Stimulated activated CD4-positive, alpha-beta T cell treated with anti-CD3 and anti-CD28 coated beads, TNF-alpha, amount 100 ng/mL, for 1 hour (primary cell): ENCODE measurements around the gene ILK.
A peak's percentile ranks its signal among the peaks of the same experiment; 100 is the strongest.

ENCODE experiments used
- DNase-seq, 3 donors: peaks; one replicate each; pipeline ENCODE4 v3.0.0-alpha.2; 2020; ENCODE audit warnings: low read depth in 3 of 3, low spot score in 1 of 3

ILK gene

DNA sequence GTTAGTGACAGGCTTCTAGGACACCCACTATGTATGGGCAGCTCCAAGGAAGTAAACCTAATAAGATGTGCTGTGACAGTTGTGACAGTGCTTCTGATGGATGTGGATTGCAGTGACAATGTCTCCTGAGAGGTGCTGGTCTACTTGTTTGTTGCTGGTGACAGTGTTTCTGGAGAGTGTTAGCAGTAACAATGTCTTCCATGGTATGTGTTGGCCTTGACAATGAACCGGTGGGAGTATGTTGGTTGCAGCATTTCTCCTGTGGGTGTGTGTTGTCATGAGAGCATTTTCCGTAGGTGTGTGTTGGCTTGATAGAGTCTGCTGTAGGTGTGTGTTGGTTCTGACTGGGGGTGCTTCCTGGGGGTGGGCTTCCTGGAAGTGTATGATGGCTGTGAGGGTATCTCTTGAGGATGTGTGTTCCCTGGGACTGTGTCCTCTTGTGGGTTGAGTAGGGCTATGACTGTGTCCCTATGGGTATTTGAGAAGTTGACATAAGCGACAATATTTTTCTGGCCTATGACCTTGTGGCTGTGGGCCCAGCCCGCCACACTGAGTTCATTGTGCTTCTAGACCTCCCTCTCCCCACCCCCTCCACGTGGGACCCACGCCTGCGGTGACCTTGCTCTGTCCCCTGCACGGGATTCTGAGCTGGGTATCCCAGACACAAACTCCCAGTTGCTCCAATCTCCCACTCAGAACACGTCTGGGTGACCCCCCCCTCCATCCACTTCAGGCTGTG is 50.9 kb downstream of the ILK start:
- no peak for DNase-seq

DNA sequence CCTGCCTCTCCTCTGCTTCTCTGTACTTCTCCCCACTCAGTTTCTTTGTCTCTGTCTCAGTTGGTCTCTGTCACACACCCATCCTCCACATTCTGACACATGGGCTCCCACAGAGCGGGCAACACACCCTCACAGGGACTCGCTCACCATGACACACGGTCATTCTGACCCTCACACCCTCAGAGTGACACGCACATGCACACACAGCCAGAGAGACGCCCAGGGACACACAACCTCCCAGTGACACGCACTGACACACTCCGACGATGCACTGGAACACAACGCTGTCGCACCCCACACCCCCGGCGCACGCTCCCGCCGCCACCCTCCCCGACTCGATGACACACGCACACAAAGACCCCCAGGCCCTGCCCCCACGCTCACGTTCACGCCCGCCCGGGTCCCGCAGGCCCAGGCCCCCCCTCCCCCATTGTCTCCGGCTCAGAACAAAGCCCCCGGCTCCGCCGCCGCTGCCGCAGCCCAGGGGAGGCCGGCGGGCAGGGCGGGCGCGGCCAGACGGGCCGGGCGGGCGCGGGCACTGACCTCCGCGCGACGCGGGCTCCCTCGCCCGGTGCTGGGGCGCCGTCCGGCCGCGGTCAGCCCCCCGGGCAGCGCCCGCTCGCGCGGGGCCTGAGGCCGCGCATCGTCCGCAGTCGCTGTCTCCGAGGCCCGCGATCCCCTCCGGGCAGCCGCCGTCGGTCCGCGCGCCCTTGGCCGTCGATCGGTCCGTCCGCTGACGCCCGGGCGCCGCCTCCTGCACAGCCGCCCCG is 51.6 kb downstream of the ILK start:
- peak in 1 of 3 donors; percentile 24 for DNase-seq

DNA sequence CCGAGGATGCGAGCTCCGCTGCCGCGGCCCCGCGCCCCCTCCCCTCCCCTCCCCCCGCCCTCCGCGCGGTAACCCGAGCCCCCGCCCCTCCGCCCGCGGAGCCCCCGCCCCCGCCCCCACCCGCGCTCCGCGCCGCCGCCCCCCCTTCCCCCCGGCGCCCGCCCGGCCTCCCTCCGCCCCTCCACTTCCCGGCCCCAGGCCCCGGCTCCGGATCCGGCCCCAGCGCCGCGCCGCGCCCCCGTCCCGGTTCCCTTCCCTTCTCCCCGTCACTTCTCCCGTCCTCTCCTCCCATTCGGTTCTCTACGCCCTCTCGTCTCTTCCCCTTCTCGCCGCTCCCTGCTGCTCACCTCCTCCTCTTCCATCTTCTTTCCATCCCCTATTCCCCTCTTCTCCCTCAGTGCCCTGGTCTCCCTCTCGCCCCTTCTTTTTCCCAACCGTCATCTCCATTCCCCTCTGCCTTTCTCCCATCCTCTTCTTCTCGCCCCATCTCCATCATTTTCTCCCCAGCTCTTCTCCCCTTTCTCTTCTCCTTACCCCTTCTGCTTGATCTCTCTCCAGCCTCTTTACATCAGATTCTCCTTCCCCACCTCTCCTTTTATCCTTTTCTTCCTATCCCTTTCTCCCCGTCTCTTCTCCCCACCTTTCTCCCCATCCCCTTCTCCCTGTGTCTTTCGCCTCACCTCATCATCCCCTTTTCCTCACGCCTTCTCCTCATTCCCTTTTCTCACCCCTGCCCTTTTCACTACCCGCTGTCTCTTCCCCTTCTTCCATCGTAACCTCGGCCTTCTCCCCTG is 52.4 kb downstream of the ILK start, which contains the start of gene DCHS1:
DCHS1 (minus strand) TSS at position 20 of the 794 bp plus-strand sequence. CDS start 14,196 bp downstream, outside the sequence.
- DNase-seq: no peak

- DNase-seq: no peak
Observed at GRCh38 chr11:6656584-6656915, 53.0 kb downstream of the ILK start.

- no peak for DNase-seq
Observed at GRCh38 chr11:6656936-6657335, 53.4 kb downstream of the ILK start.

GRCh38 chr11:6657346-6657745 is 53.8 kb downstream of the ILK start:
- no peak for DNase-seq

- DNase-seq: no peak
Observed at GRCh38 chr11:6658647-6659046, 55.1 kb downstream of the ILK start.
